MM.1S (cell line): Measurements from ENCODE around the gene COL3A1.

Experiments used
- CTCF ChIP-seq: fragments of 300-600 bp; sonication (generic); IDR thresholded peaks from 2 replicates; pipeline ENCODE4 v1.5.1; 2016; ENCODE audit warnings: antibody characterized with exemption, low read length, mixed read lengths
- EZH2 ChIP-seq: fragments of 300-600 bp; sonication (generic); optimal IDR thresholded peaks from 2 replicates; pipeline ENCODE3; 2017; ENCODE audit warnings: low read depth, mild to moderate bottlenecking, antibody characterized with exemption, low read length, mixed read lengths
- EZH2phosphoT487 ChIP-seq: fragments of 300-600 bp; sonication (generic); IDR thresholded peaks from 2 replicates; pipeline ENCODE4 v1.6.1; 2018; ENCODE audit warnings: antibody characterized with exemption, low read length

GRCh38 chr2:188978291-188979081 is 4.3 kb downstream of the COL3A1 start:
- TF ChIP-seq CTCF (peak; percentile 14; the same call in 1 of the 2 replicates), EZH2phosphoT487 (no peak), EZH2 (no peak)
